Measurements from ENCODE around the gene LIN7C. TPM values are rescaled to one million over a fixed set of nuclear protein-coding genes. Genes with fewer than 3 reads are reported as not detected.
"Not testable (repeated sequence)": the region's sequence is repeated elsewhere in the genome, so short reads cannot be mapped to it uniquely, and the experiment has no call there.

The LIN7C gene
- total RNA-seq, 1 donor from 2014 or later: 18.3 TPM

DNA sequence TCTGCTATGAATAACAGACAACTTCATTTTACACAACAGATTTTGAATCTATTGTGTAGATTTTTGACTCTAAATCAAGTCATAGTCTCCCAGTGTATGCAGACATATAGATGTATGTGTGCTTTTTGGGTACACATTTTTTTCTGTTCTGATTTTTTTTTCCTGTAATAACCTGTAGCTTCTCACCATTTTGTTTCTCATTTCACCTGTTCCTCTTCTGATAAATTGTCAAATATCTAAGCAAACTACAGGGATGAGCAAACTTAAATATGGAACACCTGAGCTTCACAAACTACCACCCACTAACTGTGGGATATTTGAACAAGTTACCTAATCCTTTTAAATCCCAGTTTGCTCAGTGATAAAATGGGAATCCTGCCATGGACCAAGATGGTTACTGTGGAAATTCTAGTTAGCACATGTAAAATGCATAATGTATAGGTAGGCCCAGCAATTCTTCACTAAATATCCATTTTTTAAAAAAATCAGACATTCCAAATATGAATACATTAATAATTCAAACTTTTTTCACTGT is 49.7 kb downstream of the LIN7C start:
- DNase-seq: no peak
- intact Hi-C loops (cut with micrococcal nuclease): no loop called here
- no peak for ATAC-seq

DNA sequence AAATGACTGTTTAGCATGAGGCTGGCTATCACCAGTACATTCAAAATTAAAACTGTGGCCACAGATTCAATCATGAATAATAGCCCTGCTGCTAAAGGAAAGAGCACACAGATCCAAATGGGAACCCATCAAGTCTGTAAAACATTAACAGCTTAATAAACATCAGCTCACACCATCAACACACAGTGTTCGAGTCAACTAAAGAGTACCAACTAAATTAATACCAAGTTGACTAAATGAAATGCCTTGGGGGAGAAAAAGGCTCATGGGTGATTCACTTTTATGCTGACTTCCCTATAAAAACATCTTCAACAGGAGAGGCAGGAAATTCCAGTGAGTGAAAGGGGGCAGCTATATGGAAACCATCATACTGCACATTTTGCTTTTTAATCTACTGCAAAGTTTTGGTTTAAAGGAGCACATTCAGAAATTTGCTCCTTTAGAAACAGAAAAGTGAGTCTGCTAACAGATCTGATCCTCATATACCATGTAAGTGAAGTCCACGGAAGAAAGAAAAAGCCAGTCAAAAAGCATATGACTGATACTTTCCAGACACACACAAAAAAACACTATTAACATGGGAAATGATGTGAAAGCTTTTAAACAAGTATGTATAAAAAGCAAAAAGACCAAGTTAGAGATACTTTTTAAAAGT is 50.3 kb downstream of the LIN7C start:
- DNase-seq: no peak
- intact Hi-C loops (cut with micrococcal nuclease): no loop called here
- no peak for ATAC-seq

DNA sequence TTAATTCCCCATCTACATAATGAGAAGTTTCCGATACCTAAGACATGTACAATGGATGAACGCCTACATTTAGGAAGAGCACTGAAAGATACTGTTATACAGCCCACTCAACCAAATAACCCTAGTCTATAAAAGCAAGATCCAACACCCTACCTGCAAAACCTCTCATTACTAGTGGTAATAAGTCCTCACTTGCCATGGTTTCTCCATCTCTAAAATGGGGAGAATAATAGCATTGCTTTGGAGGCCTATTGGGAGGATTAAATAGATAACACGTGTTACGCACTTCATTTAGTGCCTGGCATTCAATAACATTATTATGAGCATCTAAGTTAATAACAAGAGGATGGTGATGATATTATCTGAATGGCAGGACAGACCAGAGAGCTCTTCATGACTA is 50.9 kb downstream of the LIN7C start:
- ATAC-seq (no peak), DNase-seq (no peak)
- intact Hi-C loops (cut with micrococcal nuclease): no loop called here

DNA sequence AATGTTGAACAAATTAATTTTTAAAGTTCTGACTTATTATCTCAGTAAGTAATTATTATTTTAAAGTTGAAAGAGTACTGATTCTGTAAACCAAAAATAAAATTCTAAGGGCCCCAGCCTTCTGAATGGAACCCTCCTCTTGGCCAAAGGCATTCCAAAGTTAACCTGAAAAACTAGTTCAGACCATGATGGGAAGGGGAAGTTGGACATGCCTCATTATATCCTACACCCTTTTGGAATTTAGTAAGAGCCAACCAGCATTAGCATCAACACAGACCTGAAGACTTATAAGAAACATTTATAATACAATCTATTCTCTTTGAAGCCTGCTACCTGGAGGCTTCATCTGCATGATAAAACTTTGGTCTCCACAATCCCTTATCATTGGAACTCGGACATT is 52.9 kb downstream of the LIN7C start:
- intact Hi-C loops (cut with micrococcal nuclease): no loop called here
- DNase-seq: no peak
- no peak for ATAC-seq

DNA sequence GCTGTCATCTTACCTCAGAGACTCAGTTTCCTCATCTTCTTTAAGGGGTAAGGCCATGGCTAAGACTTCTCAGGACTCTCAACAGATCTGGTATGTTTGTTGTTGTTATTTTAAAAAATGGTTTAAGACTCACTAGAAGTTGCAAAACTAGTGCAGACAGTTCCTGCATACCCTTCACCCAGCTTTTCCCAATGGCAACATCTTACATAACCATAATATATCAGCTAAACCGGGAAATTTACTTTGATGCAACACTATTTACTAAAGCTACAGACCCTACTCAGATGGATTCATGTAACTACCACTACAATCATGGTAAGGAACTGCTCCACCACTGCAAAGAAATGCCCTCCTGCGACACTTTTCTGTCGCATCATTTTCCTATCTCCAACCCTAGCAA is 54.4 kb downstream of the LIN7C start:
- DNase-seq (no peak), ATAC-seq (no peak)
- intact Hi-C loops (cut with micrococcal nuclease): no loop called here

DNA sequence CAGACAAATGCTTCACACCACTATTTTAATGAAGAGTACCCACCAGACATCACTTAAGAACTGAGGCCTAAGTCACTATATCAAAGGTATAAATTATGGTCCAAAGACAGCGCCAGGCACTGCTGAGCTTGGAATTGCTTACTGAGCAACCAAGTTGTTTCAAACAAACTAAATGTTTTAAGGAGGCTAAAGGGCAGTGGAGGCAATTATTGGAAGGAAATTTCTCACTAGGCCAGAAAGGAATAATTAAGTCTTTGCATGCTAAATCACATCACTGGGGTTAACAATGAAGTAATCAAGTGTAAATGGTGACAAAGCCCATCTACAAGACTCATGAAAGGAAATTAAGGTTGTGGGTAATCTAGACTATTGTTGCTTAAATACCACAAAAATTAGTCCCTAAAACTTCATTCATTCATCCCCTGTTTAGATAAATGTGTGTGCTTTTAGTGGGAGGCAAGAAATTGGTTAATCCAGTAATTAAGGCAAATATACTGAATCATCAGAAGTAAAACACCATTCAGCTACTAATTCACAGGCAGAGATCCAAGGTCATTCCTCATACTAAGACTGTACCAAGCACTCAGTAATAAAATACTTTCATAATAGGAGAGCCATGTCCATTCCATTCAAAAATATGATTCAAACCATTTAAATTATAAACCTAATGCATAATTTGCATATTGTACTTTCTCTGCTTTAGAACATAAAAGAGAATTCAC is 55.2 kb downstream of the LIN7C start:
- DNase-seq (no peak), ATAC-seq (peak; percentile 67)
- intact Hi-C loops (cut with micrococcal nuclease): no loop called here

DNA sequence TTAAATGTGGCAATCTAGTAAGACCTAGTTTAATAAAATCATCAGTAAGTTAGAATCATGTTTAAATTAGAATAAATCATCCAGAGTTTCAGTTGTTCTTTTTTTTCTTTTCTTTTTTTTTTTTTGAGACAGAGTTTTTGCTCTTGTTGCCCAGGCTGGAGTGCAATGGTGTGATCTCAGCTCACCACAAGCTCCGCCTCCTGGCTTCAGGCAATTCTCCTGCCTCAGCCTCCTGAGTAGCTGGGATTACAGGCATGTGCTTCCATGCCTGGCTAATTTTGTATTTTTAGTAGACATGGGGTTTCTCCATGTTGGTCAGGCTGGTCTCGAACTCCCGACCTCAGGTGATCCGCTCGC is 58.4 kb downstream of the LIN7C start:
- intact Hi-C loops (cut with micrococcal nuclease); ATAC-seq: not testable (repeated sequence)

DNA sequence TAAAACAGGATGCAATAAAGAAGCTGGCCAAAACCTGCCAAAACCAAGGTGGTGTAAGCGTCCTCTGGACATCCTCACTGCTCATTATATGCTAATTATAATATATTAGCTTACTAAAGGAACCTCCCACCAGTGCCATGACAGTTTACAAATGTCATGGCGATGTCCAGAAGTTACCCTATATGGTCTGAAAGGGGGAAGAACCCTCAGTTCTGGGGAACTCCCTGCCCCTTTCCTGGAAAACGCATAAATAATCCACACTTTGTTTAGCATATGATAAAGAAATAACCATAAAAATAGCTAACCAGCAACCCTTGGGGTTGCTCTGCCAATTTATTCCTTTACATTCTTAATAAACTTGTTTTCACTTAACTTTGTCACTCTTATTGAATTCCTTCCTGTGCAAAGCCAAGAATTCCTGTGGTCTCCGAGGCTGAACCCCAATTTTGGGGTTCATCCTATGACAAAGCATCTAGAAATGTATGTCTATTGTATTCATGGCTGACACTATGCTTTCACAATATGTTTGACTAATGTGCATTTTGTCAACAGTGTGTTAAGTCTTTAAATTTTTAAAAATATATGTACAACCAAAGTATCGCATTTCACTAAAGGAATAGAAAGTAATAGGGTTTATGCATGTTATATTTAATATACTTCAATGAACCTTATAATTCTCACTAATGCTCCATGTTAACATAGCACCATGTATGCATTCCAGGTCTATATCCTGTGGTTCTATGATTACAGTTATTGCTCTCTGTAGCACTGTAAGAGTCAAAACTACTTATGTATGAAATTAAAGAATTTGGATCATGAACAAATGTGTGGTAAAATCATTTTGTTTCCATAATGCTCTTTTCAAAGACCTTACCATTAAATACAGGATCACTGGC is 59.0 kb downstream of the LIN7C start:
- intact Hi-C loops (cut with micrococcal nuclease): no loop called here
- ATAC-seq: no peak
- no peak for DNase-seq

More for the DNA sequence above, 58.4 kb downstream of the LIN7C start:
- not testable (repeated sequence) for DNase-seq

DNA sequence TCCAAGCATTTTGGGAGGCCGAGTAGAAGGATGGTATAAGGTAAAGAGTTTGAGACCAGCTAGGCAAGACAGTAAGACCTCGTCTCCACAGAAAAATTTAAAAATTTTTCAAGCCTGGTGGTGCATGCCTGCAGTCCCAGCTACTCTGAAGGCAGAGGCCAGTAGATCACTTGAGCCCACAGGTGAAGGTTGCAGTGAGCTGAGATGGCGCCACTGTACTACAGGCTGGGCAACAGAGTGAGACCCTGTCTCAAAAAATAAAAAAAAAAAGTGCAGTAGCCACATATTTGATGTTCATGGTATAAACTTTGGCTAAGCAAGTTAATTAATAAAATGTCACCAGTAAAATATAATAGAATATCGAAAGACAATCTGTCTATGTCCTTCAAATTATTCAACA is 60.9 kb downstream of the LIN7C start:
- DNase-seq (no peak), ATAC-seq (no peak)
- intact Hi-C loops (cut with micrococcal nuclease): no loop called here

DNA sequence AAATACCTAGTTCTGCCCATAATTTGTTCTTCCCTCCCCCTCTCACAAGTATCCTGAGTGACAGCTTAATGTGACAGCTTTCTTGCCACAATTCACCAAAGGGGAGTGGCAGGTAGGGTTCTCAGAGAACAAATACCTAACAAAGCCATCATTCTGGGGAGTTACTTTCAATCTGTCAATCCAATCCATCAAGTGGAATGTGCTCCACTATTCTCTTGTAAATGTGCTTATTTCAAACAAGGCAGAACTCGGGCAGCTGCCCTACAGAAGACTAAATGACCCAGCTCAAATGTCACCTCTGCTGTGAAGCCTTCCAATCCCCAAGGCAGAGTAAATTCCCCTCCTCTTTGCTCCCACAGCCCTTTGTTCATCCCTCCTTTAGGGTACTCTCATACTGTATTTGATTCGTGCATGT is 61.8 kb downstream of the LIN7C start:
- intact Hi-C loops (cut with micrococcal nuclease): no loop called here
- no peak for DNase-seq
- no peak for ATAC-seq

Small RNAs within 50 kb of the gene (microRNA-seq; reads per million reads assigned to microRNA genes)
- gene MIR8087 (ENCODE audit: borderline number of aligned reads): not detected

Other genes starting within 250 kb of the LIN7C start
- 9.8 TPM for gene CCDC34, start 143.6 kb downstream of the LIN7C start, total RNA-seq
- 43.5 TPM for gene LGR4, start 34.0 kb downstream of the LIN7C start, total RNA-seq
- 2.4 TPM for gene BDNF, start 193.7 kb upstream of the LIN7C start, total RNA-seq

Data from left ventricle myocardium superior (tissue), 1 donor.